GM12865 (cell line): Measurements from ENCODE around the gene REX1BD.

Experiments
- DNase-seq: peaks from one replicate; pipeline ENCODE4 v3.0.0; 2010; ENCODE audit warnings: low read depth
- H3K4me3 ChIP-seq: 2 replicates; pipeline ENCODE4 v1.5.1; 2011; ENCODE audit warnings: mild to moderate bottlenecking, low read depth, low read length, control low read depth
- CTCF ChIP-seq: IDR thresholded peaks from 2 replicates; pipeline ENCODE4 v1.5.1; 2011; ENCODE audit warnings: low read length, control low read depth, low read depth, inconsistent platforms; ENCODE audit not compliant: insufficient read depth; ENCODE audit errors: missing control alignments

The REX1BD gene

GRCh38 chr19:18612772-18613588 lies 24.4 kb downstream of the REX1BD start, which contains the start of gene TMEM59L:
Gene TMEM59L, plus strand, starts transcription at chr19:18612870. Its CDS starts 89 bp downstream, at chr19:18612959.
- TF ChIP-seq CTCF = no peak
- H3K4me3 ChIP-seq = no peak within 1 kb of the TSS
- no peak for DNase-seq

- no peak for DNase-seq
- TF ChIP-seq CTCF = no peak
Measured at GRCh38 chr19:18613589-18614234, 25.1 kb downstream of the REX1BD start.

GRCh38 chr19:18616023-18616422 lies 27.4 kb downstream of the REX1BD start:
- no peak overlapping the region for H3K4me3 ChIP-seq
- no peak for TF ChIP-seq CTCF
- DNase-seq = no peak

More at GRCh38 chr19:18613589-18614234, 25.1 kb downstream of the REX1BD start:
- no peak overlapping the region for H3K4me3 ChIP-seq

GRCh38 chr19:18617562-18617961 lies 29.0 kb downstream of the REX1BD start:
- no peak for TF ChIP-seq CTCF
- H3K4me3 ChIP-seq = no peak overlapping the region
- DNase-seq = no peak

GRCh38 chr19:18618236-18618635 lies 29.6 kb downstream of the REX1BD start:
- TF ChIP-seq CTCF = no peak
- H3K4me3 ChIP-seq = no peak overlapping the region
- no peak for DNase-seq

GRCh38 chr19:18620311-18620710 lies 31.7 kb downstream of the REX1BD start:
- no peak overlapping the region for H3K4me3 ChIP-seq
- TF ChIP-seq CTCF = no peak
- DNase-seq = no peak
